Endothelial cell of umbilical vein (primary cell): ENCODE results near the gene ACSM4. TPM values are rescaled to one million over a fixed set of nuclear protein-coding genes. Genes with fewer than 3 reads are reported as not detected.
"Not testable (repeated sequence)": the region's sequence is repeated elsewhere in the genome, so short reads cannot be mapped to it uniquely, and the experiment has no call there.

Experiments used
- BruUV-seq: library from RNA; stranded (reverse); fragments of 400-500 nt; replicated peaks from 2 replicates; lab custom pipeline; 2021; lab: Mats Ljungman, UMichigan
- CTCF ChIA-PET: fragments of 300-600, 350-600 bp; sonication (Branson Sonifier 250); formaldehyde crosslinking; loops from one replicate; lab custom pipeline; 2021; ENCODE audit warnings: antibody characterized with exemption, inconsistent platforms; lab: Charles Lee
- POLR2A ChIA-PET: fragments of 300-600, 350-600 bp; sonication (Branson Sonifier 250); formaldehyde crosslinking; loops from one replicate; lab custom pipeline; 2021; ENCODE audit warnings: antibody characterized with exemption, inconsistent platforms; lab: Charles Lee
- DNase-seq: peaks from one replicate; pipeline ENCODE4 v3.0.0-alpha.2; 2011; ENCODE audit warnings: low read depth, low spot score
- FAIRE-seq: peaks from 2 replicates; lab custom pipeline; 2011; peaks lifted over from hg19 to GRCh38; lab: Jason Lieb, UNC
- H2AFZ ChIP-seq: 2 replicates; pipeline ENCODE4 v1.6.0; 2012; ENCODE audit warnings: low read depth, low read length, control low read depth, inconsistent platforms
- H3K27ac ChIP-seq: 2 replicates; pipeline ENCODE4 v1.5.1; 2011; ENCODE audit warnings: low read depth, mild to moderate bottlenecking, control low read depth, low read length, moderate library complexity; ENCODE audit not compliant: insufficient read depth
- H3K27me3 ChIP-seq, 2 experiments: 2 replicates each; pipeline versions ENCODE4 v1.6.0 to v1.6.1; 2011; ENCODE audit warnings: low read length in 2 of 2, mixed read lengths in 1 of 2; ENCODE audit not compliant: control insufficient read depth in 2 of 2, insufficient read depth in 2 of 2
- H3K36me3 ChIP-seq, 2 experiments: 2 replicates in 1 of 2; 3 replicates in 1 of 2; pipeline ENCODE4 v1.5.1; 2011; ENCODE audit warnings: low read length in 2 of 2, mild to moderate bottlenecking in 1 of 2, moderate library complexity in 1 of 2; ENCODE audit not compliant: control insufficient read depth in 2 of 2, insufficient read depth in 2 of 2; ENCODE audit errors: extremely low read depth in 1 of 2
- H3K4me1 ChIP-seq: 3 replicates; pipeline ENCODE4 v1.5.1; 2011; ENCODE audit warnings: mild to moderate bottlenecking, low read length; ENCODE audit not compliant: control insufficient read depth, insufficient read depth; ENCODE audit errors: extremely low read depth
- H3K4me2 ChIP-seq: 2 replicates; pipeline ENCODE4 v1.6.1; 2011; ENCODE audit warnings: low read length, control low read depth, mixed read lengths; ENCODE audit not compliant: insufficient read depth
- H3K4me3 ChIP-seq, 3 experiments: fragments of 200-600 bp in 1 of 3; sonication (generic), shearing (Covaris generic) in 1 of 3; replicated peaks in 1 of 3; 2 replicates each; pipeline ENCODE4 v1.5.1; 2011 to 2016; ENCODE audit warnings: control low read depth in 3 of 3, low read length in 3 of 3, mild to moderate bottlenecking in 2 of 3, inconsistent platforms in 1 of 3, low read depth in 1 of 3, moderate library complexity in 1 of 3; ENCODE audit not compliant: insufficient read depth in 1 of 3
- H3K79me2 ChIP-seq: 2 replicates; pipeline ENCODE4 v1.6.0; 2012; ENCODE audit warnings: low read length, inconsistent platforms; ENCODE audit not compliant: control insufficient read depth, insufficient read depth
- H3K9ac ChIP-seq: replicated peaks from 2 replicates; pipeline ENCODE3; 2011; ENCODE audit warnings: low read length, control low read depth; ENCODE audit not compliant: insufficient read depth; ENCODE audit errors: extremely low read depth
- H3K9me1 ChIP-seq: replicated peaks from 3 replicates; pipeline ENCODE4 v1.6.0; 2011; ENCODE audit warnings: mild to moderate bottlenecking, low read length; ENCODE audit not compliant: control insufficient read depth, insufficient read depth; ENCODE audit errors: extremely low read depth
- H3K9me3 ChIP-seq: replicated peaks from 2 replicates; pipeline ENCODE4 v1.5.1; 2012; ENCODE audit warnings: low read length, inconsistent platforms; ENCODE audit not compliant: control insufficient read depth, insufficient read depth
- H4K20me1 ChIP-seq: replicated peaks from 2 replicates; pipeline ENCODE3; 2011; ENCODE audit warnings: mild to moderate bottlenecking, low read length; ENCODE audit not compliant: control insufficient read depth, insufficient read depth; ENCODE audit errors: extremely low read depth
- CTCF ChIP-seq, 2 donors: IDR thresholded peaks; 1 replicate in 1 of 2; 2 replicates in 1 of 2; pipeline ENCODE4 v1.5.1; 2011; ENCODE audit warnings: low read length in 2 of 2, mild to moderate bottlenecking in 2 of 2, moderate library complexity in 2 of 2, control low read depth in 1 of 2, inconsistent platforms in 1 of 2, low read depth in 1 of 2; ENCODE audit not compliant: insufficient read depth in 1 of 2; ENCODE audit errors: extremely low read depth in 1 of 2
- EZH2 ChIP-seq: IDR thresholded peaks from 2 replicates; pipeline ENCODE4 v1.6.1; 2012; ENCODE audit warnings: borderline replicate concordance, low read depth, mild to moderate bottlenecking, moderate library complexity, low read length, inconsistent platforms; ENCODE audit not compliant: severe bottlenecking
- FOS ChIP-seq: IDR thresholded peaks from 2 replicates; pipeline ENCODE4 v1.6.1; 2011; ENCODE audit warnings: mild to moderate bottlenecking, low read length, moderate library complexity, borderline replicate concordance; ENCODE audit not compliant: insufficient read depth
- GATA2 ChIP-seq: IDR thresholded peaks from 2 replicates; pipeline ENCODE4 v1.7.0; 2011; ENCODE audit warnings: low read depth, mild to moderate bottlenecking, moderate library complexity, mixed read lengths, low read length; ENCODE audit not compliant: insufficient read length, insufficient read depth
- JUN ChIP-seq: IDR thresholded peaks from 2 replicates; pipeline ENCODE4 v1.6.1; 2011; ENCODE audit warnings: borderline replicate concordance, low read depth; ENCODE audit not compliant: insufficient read length, insufficient read depth
- MAX ChIP-seq: IDR thresholded peaks from 2 replicates; pipeline ENCODE4 v1.6.1; 2011; ENCODE audit not compliant: insufficient read depth, insufficient read length
- MYC ChIP-seq: IDR thresholded peaks from one replicate; pipeline ENCODE4 v1.6.1; 2011; ENCODE audit warnings: mild to moderate bottlenecking, low read depth, low read length
- POLR2A ChIP-seq: IDR thresholded peaks from 2 replicates; pipeline ENCODE4 v1.6.1; 2012; ENCODE audit warnings: low read depth, mild to moderate bottlenecking, control low read depth, low read length
- POLR2AphosphoS5 ChIP-seq: IDR thresholded peaks from 2 replicates; pipeline ENCODE4 v1.6.1; 2012; ENCODE audit warnings: low read depth, mild to moderate bottlenecking, control low read depth, low read length, moderate library complexity; ENCODE audit not compliant: insufficient read depth
- dilution Hi-C: fragments of 300-500 bp; cut with MboI; formaldehyde crosslinking; loops from one replicate; pipeline ENCODE4 v1.15.0; 2019; ENCODE audit warnings: low sequenced_read_pairs; ENCODE audit not compliant: extremely low pct_ligation_motif_present
- intact Hi-C: fragments of 100-400 bp; cut with micrococcal nuclease; formaldehyde crosslinking; loops from one replicate; pipeline ENCODE4 v1.10.0; 2022
- polyA plus RNA-seq, 4 experiments: library from polyadenylated mRNA; depleted of rRNA in 3 of 4; stranded (reverse) in 3 of 4; unstranded in 1 of 4; fragments of >200 nt; gene quantifications; 2 replicates each; pipeline versions ENCODE4 v1.2.1 to v1.2.3, GENCODE V29; 2011 to 2012; ENCODE audit warnings: missing spikeins in 1 of 4
- total RNA-seq: library from RNA; stranded (reverse); gene quantifications from 2 replicates; pipeline ENCODE4 v1.2.3, GENCODE V29; 2021

ACSM4 gene
- total and polyA plus RNA-seq, 2 donors (not counting 3 experiments of a cell fraction or from before 2014, with no cell fraction given), result not detected

- TF ChIP-seq POLR2AphosphoS5, result no peak
- no peak for TF ChIP-seq POLR2A
- no peak for TF ChIP-seq CTCF (IDR thresholded peaks at IDR 0.05; ENCODE audit: extremely low read depth in 1 of 2, insufficient read depth in 1 of 2, low read depth in 1 of 2, low read length in 2 of 2)
- no peak for TF ChIP-seq MYC
- TF ChIP-seq MAX, result no peak
- TF ChIP-seq FOS, result no peak
- TF ChIP-seq GATA2, result no peak
- TF ChIP-seq EZH2, result no peak
- TF ChIP-seq JUN, result no peak
Measured at GRCh38 chr12:7271893-7272514, 31.9 kb upstream of the ACSM4 start.

DNA sequence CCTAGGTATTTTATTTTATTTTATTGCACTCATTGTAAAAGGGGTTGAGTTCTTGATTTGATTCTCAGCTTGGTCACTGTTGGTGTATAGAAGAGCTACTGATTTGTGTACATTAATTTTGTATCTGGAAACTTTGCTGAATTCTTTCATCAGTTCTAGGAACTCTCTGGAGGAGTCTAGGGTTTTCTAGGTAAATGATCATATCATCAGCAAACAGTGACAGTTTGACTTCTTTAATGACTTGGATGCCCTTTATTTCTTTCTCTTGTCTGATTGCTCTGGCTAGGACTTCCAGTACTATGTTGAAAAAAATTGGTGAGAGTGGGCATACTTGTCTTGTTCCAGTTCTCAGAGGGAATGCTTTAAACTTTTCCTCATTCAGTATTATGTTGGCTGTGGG lies 28.4 kb upstream of the ACSM4 start:
- H3K9me1 ChIP-seq, H3K79me2 ChIP-seq, H3K27ac ChIP-seq, H3K4me3 ChIP-seq, H3K9ac ChIP-seq, H2AFZ ChIP-seq, POLR2A ChIA-PET, FAIRE-seq, H3K9me3 ChIP-seq, BruUV-seq, H3K27me3 ChIP-seq, H3K36me3 ChIP-seq, intact Hi-C loops, H4K20me1 ChIP-seq, DNase-seq, H3K4me2 ChIP-seq, dilution Hi-C loops, H3K4me1 ChIP-seq, CTCF ChIA-PET: not testable (repeated sequence)

More at GRCh38 chr12:7271893-7272514, 31.9 kb upstream of the ACSM4 start:
- Histone ChIP-seq H3K9ac (no peak overlapping the region), H4K20me1 (no peaks in the 10 kb centered on the region), H3K79me2 (no peaks in the 10 kb centered on the region), H3K9me3 (no peaks in the 10 kb centered on the region), H3K4me2 (no peak overlapping the region), H2AFZ (no peak overlapping the region), H3K4me1 (no peaks in the 10 kb centered on the region), H3K27ac (no peak overlapping the region), H3K4me3 (no peak overlapping the region), H3K27me3 (no peaks in the 10 kb centered on the region), H3K36me3 (no peaks in the 10 kb centered on the region), H3K9me1 (no peaks in the 10 kb centered on the region)
- intact Hi-C loops, result no loop called here
- CTCF ChIA-PET, result no interaction called here
- no peak for DNase-seq
- no TSS peak for BruUV-seq
- no peak for FAIRE-seq
- dilution Hi-C loops, result no loop called here
- POLR2A ChIA-PET, result no interaction called here
